Activated CD4-positive, alpha-beta T cell treated with anti-CD3 and anti-CD28 coated beads, Interleukin-2, amount 50 U/mL, for 1 hour (primary cell): ENCODE results near the gene ZBP1.

ENCODE experiments used
- DNase-seq: peaks from one replicate; pipeline ENCODE4 v3.0.0-alpha.2; 2020

Gene ZBP1

GRCh38 chr20:57568088-57568896, 51.9 kb downstream of the ZBP1 start:
- no peak for DNase-seq

GRCh38 chr20:57567471-57568079, 52.7 kb downstream of the ZBP1 start:
- no peak for DNase-seq

- no peak for DNase-seq
These were observed 53.3 kb downstream of the ZBP1 start for GRCh38 chr20:57566803-57567459.

GRCh38 chr20:57566399-57566798, 53.8 kb downstream of the ZBP1 start:
- no peak for DNase-seq

GRCh38 chr20:57564951-57565642, 55.1 kb downstream of the ZBP1 start:
- no peak for DNase-seq

- DNase-seq = no peak
These were observed 55.9 kb downstream of the ZBP1 start for GRCh38 chr20:57564180-57564802.

GRCh38 chr20:57563522-57563921, 56.7 kb downstream of the ZBP1 start:
- no peak for DNase-seq

GRCh38 chr20:57562541-57563465, 57.4 kb downstream of the ZBP1 start:
- no peak for DNase-seq

- no peak for DNase-seq
These were observed 58.6 kb downstream of the ZBP1 start for GRCh38 chr20:57561356-57562279.

- no peak for DNase-seq
These were observed 59.5 kb downstream of the ZBP1 start, which contains the start of gene PCK1 for GRCh38 chr20:57560554-57561355. Gene PCK1, plus strand, starts transcription at chr20:57561110. Its CDS starts 302 bp downstream, at chr20:57561412.

GRCh38 chr20:57559658-57560553, 60.3 kb downstream of the ZBP1 start:
- no peak for DNase-seq

- DNase-seq = no peak
These were observed 61.0 kb downstream of the ZBP1 start for GRCh38 chr20:57559289-57559634.

GRCh38 chr20:57558614-57559288, 61.5 kb downstream of the ZBP1 start:
- DNase-seq = no peak

- DNase-seq = no peak
These were observed 62.2 kb downstream of the ZBP1 start for GRCh38 chr20:57557926-57558613.

- DNase-seq = no peak
These were observed 63.3 kb downstream of the ZBP1 start for GRCh38 chr20:57556980-57557274.

- no peak for DNase-seq
These were observed 64.6 kb downstream of the ZBP1 start for GRCh38 chr20:57555457-57556184.
